Lower lobe of right lung (tissue), 2 donors: Measurements from ENCODE around the gene BIN1. TPM values are rescaled to one million over a fixed set of nuclear protein-coding genes. Genes with fewer than 3 reads are reported as not detected.

Experiments
- ATAC-seq, 2 donors: fragments of 200-7000 bp; cut with Tn5 transposase; one replicate each; pipeline ENCODE4 v1.9.1; 2020 to 2022; ENCODE audit warnings: mild to moderate bottlenecking in 2 of 2, moderate library complexity in 2 of 2
- DNase-seq: peaks from one replicate; pipeline ENCODE4 v3.0.0-alpha.2; 2020
- H3K27ac ChIP-seq: fragments of 200-600 bp; one replicate; pipeline ENCODE4 v1.8.0; 2022
- H3K27me3 ChIP-seq: fragments of 200-600 bp; one replicate; pipeline ENCODE4 v1.8.0; 2022; ENCODE audit warnings: low read depth
- H3K36me3 ChIP-seq: fragments of 200-600 bp; one replicate; pipeline ENCODE4 v1.8.0; 2022; ENCODE audit warnings: mild to moderate bottlenecking
- H3K4me1 ChIP-seq: fragments of 200-600 bp; one replicate; pipeline ENCODE4 v1.8.0; 2022
- H3K4me3 ChIP-seq: fragments of 200-600 bp; one replicate; pipeline ENCODE4 v1.8.0; 2022; ENCODE audit warnings: mild to moderate bottlenecking
- H3K9me3 ChIP-seq: fragments of 200-600 bp; one replicate; pipeline ENCODE4 v1.8.0; 2022
- CTCF ChIP-seq: fragments of 200-600 bp; IDR thresholded peaks from one replicate; pipeline ENCODE4 v1.8.0; 2022; ENCODE audit warnings: antibody characterized with exemption, mild to moderate bottlenecking
- intact Hi-C: fragments of 100-400 bp; cut with DNase I; formaldehyde crosslinking; loops from one replicate; pipeline ENCODE4 v1.11.0; 2022
- total RNA-seq: library from RNA; stranded (reverse); fragmentation: NEBNext Ultra II Directional; extraction: Animal tissue kit (Norgen Biotek cat#: 25700); gene quantifications from one replicate; pipeline ENCODE4 v1.2.1, GENCODE V29; 2021
- donor health status: DM: no; HTN: yes; CAD: no; lungs with severe emphysema.

Gene BIN1
- total RNA-seq, 1 donor from 2014 or later, result 33.9 TPM

GRCh38 chr2:127012868-127013267, 94.1 kb downstream of the BIN1 start:
- intact Hi-C loops, result no loop called here
- no peaks in the 10 kb centered on the region for H3K36me3 ChIP-seq
- no peak overlapping the region for H3K4me3 ChIP-seq
- TF ChIP-seq CTCF, result no peak
- no peaks in the 10 kb centered on the region for H3K4me1 ChIP-seq
- ATAC-seq (no peak), DNase-seq (no peak)
- H3K27ac ChIP-seq, result no peak overlapping the region
- H3K9me3 ChIP-seq, result no peaks in the 10 kb centered on the region
- no peaks in the 10 kb centered on the region for H3K27me3 ChIP-seq

DNA sequence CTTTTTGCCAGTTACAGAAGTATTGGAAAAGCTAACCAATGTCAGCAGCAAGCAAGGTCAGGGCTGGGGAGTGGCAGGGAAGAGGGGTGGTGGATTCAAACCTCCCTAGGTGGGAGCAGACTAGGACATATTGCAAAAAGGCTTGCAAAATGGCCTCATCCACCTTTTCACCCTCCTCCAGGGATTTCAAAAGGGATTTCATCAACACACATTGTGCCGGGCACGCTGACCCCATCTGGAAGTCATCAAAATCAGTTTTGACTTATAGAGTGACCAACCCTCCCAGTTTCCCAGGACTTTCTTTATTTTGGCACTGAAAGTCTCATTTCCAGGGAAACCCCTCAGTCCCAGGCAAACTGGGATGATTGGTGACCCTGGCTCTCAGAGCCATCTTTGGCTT, 94.7 kb downstream of the BIN1 start:
- Histone ChIP-seq H3K9me3 (no peaks in the 10 kb centered on the region), H3K27me3 (no peaks in the 10 kb centered on the region), H3K4me1 (no peaks in the 10 kb centered on the region), H3K4me3 (no peak overlapping the region), H3K27ac (no peak overlapping the region), H3K36me3 (no peaks in the 10 kb centered on the region)
- ATAC-seq (no peak), DNase-seq (no peak)
- intact Hi-C loops, result no loop called here
- no peak for TF ChIP-seq CTCF

- DNase-seq (no peak), ATAC-seq (no peak)
- intact Hi-C loops, result no loop called here
- Histone ChIP-seq H3K27me3 (no peaks in the 10 kb centered on the region), H3K4me3 (no peak overlapping the region), H3K9me3 (no peaks in the 10 kb centered on the region), H3K27ac (no peak overlapping the region), H3K36me3 (no peaks in the 10 kb centered on the region), H3K4me1 (no peaks in the 10 kb centered on the region)
- no peak for TF ChIP-seq CTCF
Measured at GRCh38 chr2:127011796-127012195, 95.2 kb downstream of the BIN1 start.

DNA sequence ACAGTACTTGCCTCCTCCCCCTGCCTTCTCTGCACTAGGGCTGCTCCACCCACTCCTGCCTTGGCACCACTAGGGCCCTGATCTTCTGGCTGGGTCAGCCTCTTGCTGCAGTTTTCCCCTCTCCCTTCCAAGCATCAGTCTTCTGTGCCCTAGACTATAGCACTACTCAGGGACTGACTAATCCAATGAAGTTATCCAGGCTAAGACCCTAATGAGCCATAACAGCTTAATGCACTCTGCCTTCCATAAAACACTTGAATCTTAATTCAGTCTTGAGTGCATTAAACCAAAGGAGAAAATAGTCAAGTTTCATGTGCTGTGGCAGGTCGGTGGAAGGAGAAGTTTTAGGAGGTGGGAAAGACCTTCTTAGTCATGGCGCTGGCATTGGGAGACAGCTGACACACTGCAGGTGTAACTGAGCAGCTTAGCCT, 95.7 kb downstream of the BIN1 start:
- no peaks in the 10 kb centered on the region for H3K36me3 ChIP-seq
- no peaks in the 10 kb centered on the region for H3K4me1 ChIP-seq
- H3K4me3 ChIP-seq, result no peak overlapping the region
- intact Hi-C loops, result no loop called here
- H3K9me3 ChIP-seq, result no peaks in the 10 kb centered on the region
- TF ChIP-seq CTCF, result no peak
- DNase-seq, result no peak
- ATAC-seq, result no peak
- no peaks in the 10 kb centered on the region for H3K27me3 ChIP-seq
- H3K27ac ChIP-seq, result no peak overlapping the region

GRCh38 chr2:127008265-127009015, 98.5 kb downstream of the BIN1 start:
- H3K27me3 ChIP-seq, result no peaks in the 10 kb centered on the region
- H3K27ac ChIP-seq, result no peak overlapping the region
- no peak for DNase-seq
- intact Hi-C loops, result no loop called here
- H3K36me3 ChIP-seq, result no peaks in the 10 kb centered on the region
- H3K4me1 ChIP-seq, result no peaks in the 10 kb centered on the region
- TF ChIP-seq CTCF, result no peak
- H3K4me3 ChIP-seq, result no peak overlapping the region
- ATAC-seq, result no peak
- no peaks in the 10 kb centered on the region for H3K9me3 ChIP-seq
